RWPE2 (cell line): Measurements from ENCODE around the gene SH2B2.

ENCODE experiments used
- ATAC-seq: fragments of 200-7000 bp; cut with Tn5 transposase; 3 replicates; pipeline ENCODE4 v1.9.1; 2021; ENCODE audit warnings: low read depth
- DNase-seq: peaks from one replicate; pipeline ENCODE4 v3.0.0-alpha.2; 2020; ENCODE audit warnings: low spot score
- H3K27ac ChIP-seq: fragments of 450-650 bp; 2 replicates; pipeline ENCODE4 v1.5.1; 2017; ENCODE audit warnings: mild to moderate bottlenecking; ENCODE audit not compliant: poor library complexity, severe bottlenecking
- H3K27me3 ChIP-seq: fragments of 250-450 bp; sonication (Bioruptor Pico); 2 replicates; pipeline ENCODE4 v1.5.1; 2021; ENCODE audit warnings: mild to moderate bottlenecking, moderate library complexity; ENCODE audit not compliant: insufficient read depth, poor library complexity, severe bottlenecking
- H3K36me3 ChIP-seq: fragments of 250-450 bp; sonication (Bioruptor Pico); 2 replicates; pipeline ENCODE4 v1.5.1; 2020; ENCODE audit warnings: low read depth, mild to moderate bottlenecking, moderate library complexity
- H3K4me1 ChIP-seq: fragments of 250-450 bp; sonication (Bioruptor Pico); 2 replicates; pipeline ENCODE4 v1.5.1; 2021; ENCODE audit warnings: mild to moderate bottlenecking, moderate library complexity; ENCODE audit not compliant: insufficient read depth, poor library complexity, severe bottlenecking
- H3K4me3 ChIP-seq: fragments of 250-450 bp; sonication (Bioruptor Pico); 2 replicates; pipeline ENCODE4 v1.5.1; 2021; ENCODE audit warnings: mild to moderate bottlenecking, moderate library complexity; ENCODE audit not compliant: severe bottlenecking
- H3K9me3 ChIP-seq: fragments of 250-450 bp; sonication (Bioruptor Pico); 2 replicates; pipeline ENCODE4 v1.5.1; 2021; ENCODE audit warnings: mild to moderate bottlenecking, moderate library complexity; ENCODE audit not compliant: severe bottlenecking
- TF ChIP-seq, protein P1 (sequence below): fragments of 450-650 bp; IDR thresholded peaks from one replicate; pipeline ENCODE4 v1.5.1; 2017; ENCODE audit warnings: mild to moderate bottlenecking, moderate library complexity; ENCODE audit not compliant: poor library complexity, severe bottlenecking

Gene SH2B2

DNA sequence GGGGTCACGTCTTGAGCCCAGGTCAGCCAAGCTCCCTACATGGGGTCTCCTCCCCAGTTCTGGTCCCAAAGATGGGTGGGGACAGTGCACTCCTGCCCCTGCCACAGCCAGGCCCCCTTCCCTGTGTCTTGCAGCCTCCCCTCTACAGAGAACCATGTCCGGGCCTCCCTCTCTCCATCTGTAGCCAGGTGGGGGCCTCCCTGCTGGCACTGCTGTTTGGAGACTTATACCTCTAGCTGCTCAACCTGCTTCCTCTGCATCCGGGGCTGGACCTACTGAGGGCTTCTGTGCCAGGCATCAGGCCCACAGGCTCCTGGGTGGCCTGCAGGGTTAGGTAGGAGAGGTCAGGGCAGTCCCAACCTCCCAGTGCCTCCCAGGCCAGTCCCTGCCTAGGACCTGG is 7.9 kb downstream of the SH2B2 start:
- DNase-seq (peak; percentile 42), ATAC-seq (0 out of 3 replicates have a peak, but pooled peaks have one; percentile 17)
- no peak overlapping the region for H3K4me3 ChIP-seq
- H3K27ac ChIP-seq = no peak overlapping the region
- no peaks in the 10 kb centered on the region for H3K9me3 ChIP-seq
- H3K36me3 ChIP-seq = no peaks in the 10 kb centered on the region
- H3K27me3 ChIP-seq = no peaks in the 10 kb centered on the region
- no peaks in the 10 kb centered on the region for H3K4me1 ChIP-seq
- TF ChIP-seq, protein P1, sequence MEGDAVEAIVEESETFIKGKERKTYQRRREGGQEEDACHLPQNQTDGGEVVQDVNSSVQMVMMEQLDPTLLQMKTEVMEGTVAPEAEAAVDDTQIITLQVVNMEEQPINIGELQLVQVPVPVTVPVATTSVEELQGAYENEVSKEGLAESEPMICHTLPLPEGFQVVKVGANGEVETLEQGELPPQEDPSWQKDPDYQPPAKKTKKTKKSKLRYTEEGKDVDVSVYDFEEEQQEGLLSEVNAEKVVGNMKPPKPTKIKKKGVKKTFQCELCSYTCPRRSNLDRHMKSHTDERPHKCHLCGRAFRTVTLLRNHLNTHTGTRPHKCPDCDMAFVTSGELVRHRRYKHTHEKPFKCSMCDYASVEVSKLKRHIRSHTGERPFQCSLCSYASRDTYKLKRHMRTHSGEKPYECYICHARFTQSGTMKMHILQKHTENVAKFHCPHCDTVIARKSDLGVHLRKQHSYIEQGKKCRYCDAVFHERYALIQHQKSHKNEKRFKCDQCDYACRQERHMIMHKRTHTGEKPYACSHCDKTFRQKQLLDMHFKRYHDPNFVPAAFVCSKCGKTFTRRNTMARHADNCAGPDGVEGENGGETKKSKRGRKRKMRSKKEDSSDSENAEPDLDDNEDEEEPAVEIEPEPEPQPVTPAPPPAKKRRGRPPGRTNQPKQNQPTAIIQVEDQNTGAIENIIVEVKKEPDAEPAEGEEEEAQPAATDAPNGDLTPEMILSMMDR = no peak

DNA sequence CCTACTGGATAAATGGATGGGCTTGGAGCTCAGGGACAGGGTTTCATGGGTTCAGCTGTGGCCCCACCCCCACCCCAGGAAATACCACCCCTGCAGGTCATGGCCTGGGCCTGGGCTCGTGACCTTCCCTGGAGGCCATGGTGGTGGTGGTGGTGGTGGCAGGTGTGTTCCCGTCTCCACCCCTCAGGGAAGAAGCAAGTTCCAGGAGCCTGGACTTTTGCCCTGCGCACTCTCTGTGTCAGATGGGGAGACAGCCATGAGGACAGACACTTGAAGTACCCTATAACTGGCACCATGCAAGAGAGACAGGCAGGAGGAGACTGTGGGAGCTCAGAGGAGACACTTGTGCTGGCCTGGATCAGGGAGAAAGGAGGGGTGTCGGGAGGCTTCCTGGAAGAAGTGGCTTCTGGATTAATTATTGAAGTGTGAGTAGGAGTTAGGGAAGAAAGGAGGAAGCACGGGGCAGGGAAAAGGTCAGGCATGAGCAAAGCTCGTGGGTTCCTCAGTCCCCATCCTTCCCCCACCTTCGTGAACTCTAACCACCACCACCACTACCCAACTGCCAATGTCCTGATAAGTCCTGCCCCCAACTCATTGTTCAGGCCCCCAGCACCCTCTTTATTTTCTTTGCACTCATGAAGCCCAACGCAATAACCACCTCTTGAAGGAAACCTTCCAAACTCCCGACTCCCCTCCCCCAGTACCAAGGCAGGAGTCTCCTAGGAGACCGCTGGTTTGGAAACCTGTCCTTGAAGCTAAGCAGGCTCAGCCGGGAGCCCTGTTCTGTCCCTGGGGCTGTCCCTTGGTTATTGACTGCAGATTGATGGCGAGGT is 8.9 kb downstream of the SH2B2 start:
- Histone ChIP-seq H3K27ac (no peak overlapping the region), H3K36me3 (no peaks in the 10 kb centered on the region), H3K4me3 (no peak overlapping the region), H3K4me1 (no peaks in the 10 kb centered on the region), H3K27me3 (no peaks in the 10 kb centered on the region), H3K9me3 (no peaks in the 10 kb centered on the region)
- ATAC-seq (no peak), DNase-seq (no peak)
- TF ChIP-seq, protein P1 = no peak

DNA sequence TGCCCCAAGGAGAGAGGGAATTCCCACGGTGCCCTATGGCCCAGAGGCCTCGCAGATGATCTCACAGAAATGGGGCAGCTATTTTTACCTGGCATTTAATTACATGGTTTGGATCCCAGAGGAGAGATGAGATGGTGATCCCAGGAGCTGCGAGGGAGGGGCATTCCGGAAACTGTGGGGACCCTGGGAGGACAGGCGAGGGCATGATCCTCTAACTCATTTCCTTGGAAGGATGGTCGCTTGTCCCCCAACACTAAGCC is 9.4 kb downstream of the SH2B2 start:
- TF ChIP-seq, protein P1 = no peak
- no peaks in the 10 kb centered on the region for H3K36me3 ChIP-seq
- no peaks in the 10 kb centered on the region for H3K27me3 ChIP-seq
- H3K27ac ChIP-seq = no peak overlapping the region
- no peaks in the 10 kb centered on the region for H3K4me1 ChIP-seq
- no peak overlapping the region for H3K4me3 ChIP-seq
- no peaks in the 10 kb centered on the region for H3K9me3 ChIP-seq
- no peak for DNase-seq
- no peak for ATAC-seq

DNA sequence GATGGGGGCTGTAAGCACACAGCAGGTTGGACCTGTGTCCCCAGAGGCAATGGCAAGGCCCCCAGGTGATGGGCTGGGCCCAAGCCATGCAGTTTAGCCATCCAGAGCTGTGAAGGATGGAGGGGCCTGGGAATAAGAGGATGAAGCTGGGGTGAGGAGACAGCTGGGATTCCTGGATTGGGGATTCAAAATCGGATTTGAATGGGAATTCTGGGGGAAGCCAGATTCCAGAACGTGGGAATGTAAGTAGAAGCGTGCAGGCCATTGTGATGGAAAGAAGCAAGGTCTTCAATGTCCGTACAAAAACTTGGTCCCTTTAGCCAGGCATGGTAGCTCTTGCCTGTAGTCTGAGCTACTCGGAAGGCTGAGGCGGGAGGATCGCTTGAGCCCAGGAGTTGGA is 9.8 kb downstream of the SH2B2 start:
- Histone ChIP-seq H3K4me3 (no peak overlapping the region), H3K9me3 (no peaks in the 10 kb centered on the region), H3K27me3 (no peaks in the 10 kb centered on the region), H3K4me1 (no peaks in the 10 kb centered on the region), H3K27ac (no peak overlapping the region), H3K36me3 (no peaks in the 10 kb centered on the region)
- ATAC-seq (no peak), DNase-seq (no peak)
- TF ChIP-seq, protein P1 = no peak

DNA sequence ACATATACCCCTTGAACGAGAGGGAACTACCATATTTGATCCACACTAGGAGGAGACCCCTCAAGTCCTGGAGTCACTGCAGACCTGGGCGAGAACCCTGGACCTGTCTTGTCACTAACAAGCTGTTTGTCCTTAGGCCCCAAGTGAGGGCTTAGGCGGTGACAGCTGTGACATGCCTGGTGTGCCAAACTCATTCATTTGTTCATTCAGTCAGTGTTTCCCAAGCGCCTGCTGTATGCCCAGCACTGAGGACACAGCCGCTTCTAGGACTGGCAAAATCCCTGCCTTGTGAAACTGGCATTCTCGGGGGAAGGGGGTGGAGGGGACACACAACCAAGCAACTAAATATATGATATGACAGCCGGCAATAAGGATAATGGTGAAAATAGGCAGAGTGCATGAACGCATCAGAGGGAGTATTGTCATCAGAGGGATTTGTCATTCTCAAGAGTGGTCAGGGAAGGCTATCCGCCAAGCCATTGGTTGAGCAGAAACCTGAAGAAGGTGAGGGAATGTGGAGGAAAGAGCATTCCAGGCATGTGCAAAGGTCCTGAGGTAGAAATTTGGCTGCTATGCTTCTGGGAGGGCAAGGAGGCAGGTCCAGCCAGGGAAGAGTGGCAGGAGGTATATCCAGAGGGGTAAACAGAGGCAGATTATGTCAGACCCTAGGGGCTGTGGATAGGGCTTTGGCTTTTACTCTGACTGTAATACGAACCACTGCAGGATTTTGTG is 11.0 kb downstream of the SH2B2 start:
- Histone ChIP-seq H3K4me1 (no peaks in the 10 kb centered on the region), H3K27ac (no peak overlapping the region), H3K36me3 (no peaks in the 10 kb centered on the region), H3K4me3 (no peak overlapping the region), H3K9me3 (no peaks in the 10 kb centered on the region), H3K27me3 (no peaks in the 10 kb centered on the region)
- ATAC-seq = no peak
- TF ChIP-seq, protein P1 = no peak
- no peak for DNase-seq
